GM21381 (cell line): ENCODE data around the gene HIPK3.
"Not testable (repeated sequence)": the region's sequence is repeated elsewhere in the genome, so short reads cannot be mapped to it uniquely, and the experiment has no call there.

Source experiments
- ATAC-seq: cut with Tn5 transposase; IDR thresholded peaks from one replicate; pipeline ENCODE4 v1.9.1; 2021; ENCODE audit warnings: mild to moderate bottlenecking, moderate library complexity; ENCODE audit not compliant: unreplicated experiment

The HIPK3 gene

DNA sequence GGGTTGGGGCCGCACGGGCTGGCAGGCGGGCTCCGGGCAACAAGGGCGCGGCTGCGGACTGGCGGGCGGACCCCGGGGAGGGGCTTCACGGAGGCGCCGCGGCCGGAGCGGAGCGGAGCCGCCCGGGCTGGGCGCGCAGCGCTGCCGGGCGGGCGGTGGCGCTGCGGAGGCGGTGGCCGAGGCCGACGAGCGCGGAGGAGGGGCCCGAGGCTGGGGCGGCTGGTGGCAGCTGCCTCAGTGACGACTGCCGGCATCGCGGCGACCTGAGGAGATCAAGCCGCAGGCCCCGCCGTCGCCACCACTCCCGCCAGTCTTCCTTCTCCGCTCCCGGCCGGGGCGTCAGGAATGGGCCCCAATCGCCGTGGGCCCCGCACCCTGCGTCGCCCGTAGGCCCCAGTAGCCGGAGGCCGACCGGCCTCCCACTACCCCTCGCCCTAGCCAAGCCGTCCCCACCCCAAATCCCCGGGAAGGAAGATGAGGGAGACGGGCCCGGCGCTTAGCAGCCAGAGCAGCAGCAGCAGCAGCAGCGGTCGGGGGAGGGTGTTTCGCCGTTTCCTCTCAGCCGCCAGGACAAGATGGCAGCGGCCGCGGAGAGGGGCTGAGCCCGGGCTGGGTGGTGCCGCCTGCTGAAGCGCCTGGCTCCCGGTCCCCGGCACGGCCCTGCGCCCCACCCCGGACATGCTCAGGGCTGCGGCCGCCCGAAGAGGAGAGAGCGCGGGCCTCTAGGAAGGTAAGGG lies at the start of gene HIPK3:
HIPK3 (plus strand) TSS at position 222 of the 737 bp plus-strand sequence.
- peak; percentile 79 for ATAC-seq

DNA sequence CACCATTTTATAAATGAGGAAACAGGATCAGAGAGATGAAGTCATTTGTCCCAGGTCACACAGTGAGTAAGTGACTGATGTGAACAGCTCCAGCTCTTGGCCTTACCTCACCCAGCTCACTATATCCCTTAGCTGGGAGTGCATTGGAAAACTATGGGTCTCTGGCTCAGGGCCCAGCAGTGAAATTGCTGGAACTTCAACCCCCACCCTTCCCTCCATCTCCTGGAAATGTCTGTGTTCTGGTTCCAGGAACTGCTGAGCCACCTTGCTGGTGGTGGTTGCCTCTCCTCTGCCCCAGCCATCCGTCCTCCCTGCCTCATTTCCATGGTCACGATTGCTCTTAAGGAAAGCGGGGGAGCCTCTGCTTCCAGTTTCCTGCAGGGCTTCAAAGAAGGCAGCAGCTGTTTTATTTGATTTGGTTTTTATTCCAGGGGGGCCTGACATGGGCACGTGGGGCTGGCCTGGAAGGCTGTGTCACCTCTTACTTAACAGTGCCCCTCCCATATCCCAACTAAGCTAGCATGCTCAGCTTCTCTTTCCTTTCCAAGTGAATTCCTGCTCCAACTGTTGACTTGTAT lies 49.7 kb upstream of the HIPK3 start:
- no peak for ATAC-seq

DNA sequence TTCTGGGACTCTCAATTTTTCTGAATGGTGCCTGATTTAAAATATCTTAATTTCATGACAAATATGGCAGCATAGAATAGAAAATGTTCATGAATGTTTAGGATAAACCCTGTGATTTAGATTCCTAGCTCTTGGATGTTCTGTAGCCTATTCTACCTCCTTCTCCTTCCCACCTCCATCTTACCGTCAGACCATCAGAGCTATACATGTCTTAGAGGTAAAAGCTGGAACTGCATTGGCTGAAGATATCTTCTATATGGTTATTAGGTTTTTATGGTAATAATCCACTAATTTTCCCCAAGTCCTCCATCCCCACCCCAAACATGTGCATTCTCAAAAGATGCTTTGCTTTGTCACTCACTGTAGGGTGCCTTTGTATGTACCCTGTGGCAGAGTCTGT lies 49.0 kb upstream of the HIPK3 start:
- no peak for ATAC-seq

GRCh38 chr11:33211153-33211552 lies 46.0 kb upstream of the HIPK3 start:
- no peak for ATAC-seq

DNA sequence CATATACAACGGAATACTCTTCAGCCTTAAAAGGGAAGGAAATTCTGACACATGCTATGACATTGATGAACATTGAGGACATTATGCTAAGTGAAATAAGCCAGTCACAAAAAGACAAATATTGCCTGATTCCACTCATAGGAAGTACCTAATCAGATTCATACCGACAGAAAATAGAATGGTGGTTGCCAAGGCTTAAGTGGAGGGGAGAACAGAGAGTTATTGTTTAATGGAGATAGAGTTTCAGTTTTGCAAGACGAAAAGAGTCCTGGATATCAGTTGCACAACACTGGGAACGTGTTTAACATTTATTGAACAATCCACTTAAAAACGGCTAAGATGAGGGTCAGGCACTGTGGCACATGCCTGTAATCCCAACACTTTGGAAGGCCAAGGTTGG lies 45.6 kb upstream of the HIPK3 start:
- no peak for ATAC-seq

DNA sequence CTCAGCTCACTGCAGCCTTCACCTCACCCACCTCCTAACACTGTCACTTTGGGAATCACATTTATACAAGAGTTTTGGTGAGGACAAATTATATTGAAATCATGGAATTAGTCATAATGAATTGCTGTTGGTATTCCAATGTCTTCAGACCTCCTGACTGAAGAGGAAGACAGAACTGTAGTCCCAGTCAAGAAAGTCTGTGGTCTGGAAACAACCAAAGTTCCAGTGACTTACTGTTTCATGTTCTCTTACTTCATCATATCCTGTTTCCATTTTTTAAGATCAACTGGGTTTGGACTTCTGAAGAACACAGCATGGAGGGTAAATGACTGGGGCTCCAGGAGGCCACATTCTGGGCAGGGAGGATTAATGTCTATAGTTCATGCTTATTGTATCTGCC lies 43.0 kb upstream of the HIPK3 start:
- no peak for ATAC-seq

DNA sequence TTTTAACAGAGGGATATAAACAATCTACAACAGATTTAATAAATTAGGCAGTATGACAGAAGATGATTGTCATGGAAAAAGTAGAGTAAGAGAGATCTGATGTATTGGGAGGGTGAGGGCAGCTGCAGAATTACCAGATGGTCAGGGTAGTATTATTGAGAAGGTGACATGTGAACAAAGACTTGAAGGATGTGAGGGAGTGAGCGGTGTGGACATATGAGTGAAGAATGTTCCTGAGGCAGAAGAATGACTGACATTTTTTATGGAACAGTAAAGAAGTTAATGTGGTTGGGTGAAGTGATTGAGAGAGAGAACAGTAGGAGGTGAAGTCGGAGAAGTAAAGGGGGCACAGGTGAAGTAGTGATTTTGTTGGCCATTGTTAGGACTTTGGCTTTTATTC lies 42.4 kb upstream of the HIPK3 start:
- no peak for ATAC-seq

GRCh38 chr11:33216676-33217075 lies 40.5 kb upstream of the HIPK3 start:
- ATAC-seq: not testable (repeated sequence)

DNA sequence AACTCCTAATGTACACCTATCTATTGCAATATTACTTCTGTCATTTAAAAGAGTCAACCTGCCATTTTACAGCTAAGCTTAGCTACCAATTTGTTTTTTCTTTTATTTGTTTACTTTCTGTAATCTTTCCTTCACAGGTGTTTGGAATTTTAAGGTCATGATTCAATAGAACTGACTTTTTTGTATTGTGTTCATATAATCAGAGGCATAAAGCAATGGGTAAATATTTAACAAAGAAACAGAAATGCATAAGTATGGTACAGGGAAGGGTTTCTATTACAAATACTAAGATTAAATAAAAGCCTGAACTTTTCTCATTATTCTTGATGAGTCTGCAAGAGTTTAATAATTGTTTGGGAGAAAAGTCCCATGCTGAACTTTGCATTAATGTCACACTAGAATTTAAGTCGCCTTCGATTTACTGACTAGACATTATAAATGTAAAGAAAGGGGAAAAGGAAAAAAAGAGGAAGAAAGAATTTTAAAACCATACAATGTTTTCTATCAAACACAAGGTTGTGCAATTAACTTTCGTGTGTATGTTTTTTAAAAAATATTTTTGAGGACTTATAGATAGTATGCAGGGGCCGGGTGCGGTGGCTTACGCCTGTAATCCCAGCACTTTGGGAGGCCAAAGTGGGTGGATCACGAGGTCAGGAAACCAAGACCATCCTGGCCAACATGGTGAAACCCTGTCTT lies 35.0 kb upstream of the HIPK3 start:
- no peak for ATAC-seq

- no peak for ATAC-seq
Observed at GRCh38 chr11:33225371-33225770, 31.8 kb upstream of the HIPK3 start.

GRCh38 chr11:33227578-33228261 lies 29.5 kb upstream of the HIPK3 start:
- ATAC-seq: no peak

- no peak for ATAC-seq
Observed at GRCh38 chr11:33234397-33235190, 22.6 kb upstream of the HIPK3 start.

DNA sequence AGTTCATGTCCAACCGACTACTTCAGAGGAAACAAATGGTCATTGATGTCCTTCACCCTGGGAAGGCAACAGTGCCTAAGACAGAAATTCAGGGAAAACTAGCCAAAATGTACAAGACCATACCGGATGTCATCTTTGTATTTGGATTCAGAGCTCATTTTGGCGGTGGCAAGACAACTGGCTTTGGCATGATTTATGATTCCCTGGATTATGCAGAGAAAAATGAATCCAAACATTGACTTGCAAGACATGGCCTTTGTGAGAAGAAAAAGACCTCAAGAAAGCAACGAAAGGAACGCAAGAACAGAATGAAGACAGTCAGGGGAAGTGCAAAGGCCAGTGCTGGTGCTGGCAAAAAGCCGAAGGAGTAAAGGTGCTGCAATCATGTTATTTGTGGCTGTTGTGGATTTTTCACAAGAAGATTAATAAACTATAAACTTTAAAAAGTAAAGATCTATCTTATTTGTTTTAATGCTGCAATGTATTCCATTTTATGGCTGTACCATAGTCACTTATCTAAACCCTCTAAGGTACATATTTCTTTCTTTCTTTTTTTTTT lies 20.1 kb upstream of the HIPK3 start:
- no peak for ATAC-seq

DNA sequence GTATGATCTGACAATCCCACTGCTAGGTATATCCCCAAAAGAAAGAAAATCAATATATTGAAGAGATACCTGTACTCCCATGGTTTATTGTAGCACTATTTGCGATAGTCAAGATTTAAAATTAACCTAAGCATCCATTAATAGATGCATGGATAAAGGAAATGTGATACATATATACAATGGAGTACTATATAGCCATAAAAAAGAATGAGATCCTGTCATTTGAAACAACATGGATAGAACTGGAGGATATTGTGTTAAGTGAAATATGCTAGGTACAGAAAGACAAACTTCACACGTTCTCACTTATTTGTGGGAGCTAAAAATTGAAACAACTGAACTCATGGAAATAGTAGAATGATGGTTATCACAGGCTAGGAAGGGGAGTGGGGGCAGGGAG lies 14.6 kb upstream of the HIPK3 start:
- no peak for ATAC-seq

GRCh38 chr11:33243654-33244053 lies 13.5 kb upstream of the HIPK3 start:
- not testable (repeated sequence) for ATAC-seq

GRCh38 chr11:33248416-33248971 lies 8.7 kb upstream of the HIPK3 start:
- ATAC-seq: no peak

GRCh38 chr11:33256031-33256812 lies 959 bp upstream of the HIPK3 start:
- ATAC-seq: no peak

- no peak for ATAC-seq
Observed at GRCh38 chr11:33256813-33257159, 395 bp upstream of the HIPK3 start.

DNA sequence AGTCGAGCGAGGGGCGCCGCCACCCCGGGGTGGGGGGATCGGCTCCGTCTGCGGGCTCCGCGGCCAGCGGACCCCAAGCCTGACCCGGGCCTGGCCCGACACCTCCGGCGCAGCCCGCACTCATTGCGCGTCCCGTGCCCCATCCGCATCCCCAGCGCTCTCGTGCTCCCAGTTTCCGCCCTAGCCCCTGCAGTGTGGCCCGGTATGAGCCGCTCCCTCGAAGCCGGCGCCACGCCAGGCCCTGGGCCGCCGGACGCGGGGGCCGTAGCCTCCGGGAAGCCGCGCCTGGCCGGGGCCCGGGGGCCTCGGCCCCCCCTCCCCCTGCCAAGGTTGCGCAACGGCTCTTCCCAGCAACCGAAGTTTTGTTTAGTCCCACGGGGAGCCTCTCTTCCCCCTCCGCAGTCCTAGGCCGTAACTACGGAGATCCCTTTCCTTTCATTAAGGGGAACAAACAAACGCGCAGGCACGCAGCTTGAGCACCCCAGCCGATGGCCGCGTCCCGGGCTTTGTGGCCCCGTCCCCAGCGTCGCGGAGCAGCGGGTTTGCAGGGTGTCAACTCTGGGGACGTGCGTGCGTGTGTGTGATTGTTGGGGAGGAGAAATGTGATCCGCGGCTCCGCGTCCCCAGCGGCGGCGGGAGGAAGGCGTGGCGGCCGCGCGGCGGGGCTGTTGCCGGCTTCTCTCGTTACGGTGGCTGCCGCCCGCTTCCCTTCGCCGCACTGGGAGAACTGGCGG lies 883 bp downstream of the HIPK3 start:
- ATAC-seq: peak; percentile 28
